ENCODE measurements around the gene ZSCAN26. TPM values are rescaled to one million over a fixed set of nuclear protein-coding genes. Genes with fewer than 3 reads are reported as not detected.

ZSCAN26 gene
- total RNA-seq, 1 experiment from 2014 or later = 6.6 TPM

- ChIA-PET CTCF (interaction anchor here (2.5 kb wide), 1 partner anchor 45 kb away, joined by 7 read pairs; no protein-coding TSS in a partner anchor), POLR2A (no interaction called here)
- no peak for DNase-seq (ENCODE audit: low spot score)
- H3K36me3 Mint-ChIP-seq = no peaks in the 10 kb centered on the region
- H3K4me3 Mint-ChIP-seq = no peak overlapping the region
- peaks cover 23% of the 10 kb centered on the region for H3K4me1 Mint-ChIP-seq
- no peaks in the 10 kb centered on the region for H3K27me3 Mint-ChIP-seq (ENCODE audit: low read depth)
- ATAC-seq = no peak; the same call in 1 of the 2 replicates
- peaks cover 27% of the 10 kb centered on the region for H3K9me3 Mint-ChIP-seq
- peak overlapping the region; percentile 58; the same call in 1 of the 2 replicates for H3K27ac Mint-ChIP-seq
- no peak for TF ChIP-seq ZNF423 (CRISPR knock-in tag; IDR thresholded peaks at IDR 0.05)
- TF ChIP-seq ZNF121 (CRISPR knock-in tag; IDR thresholded peaks at IDR 0.05) = no peak
- no peak for TF ChIP-seq FOXJ3 (CRISPR knock-in tag; IDR thresholded peaks at IDR 0.05; ENCODE audit: borderline replicate concordance)
- no peak for TF ChIP-seq FOXP1 (CRISPR knock-in tag; IDR thresholded peaks at IDR 0.05; ENCODE audit: borderline replicate concordance)
- no peak for TF ChIP-seq HMGA2 (CRISPR knock-in tag; IDR thresholded peaks at IDR 0.05)
Measured at GRCh38 chr6:28311139-28311823, 44.3 kb downstream of the ZSCAN26 start.

DNA sequence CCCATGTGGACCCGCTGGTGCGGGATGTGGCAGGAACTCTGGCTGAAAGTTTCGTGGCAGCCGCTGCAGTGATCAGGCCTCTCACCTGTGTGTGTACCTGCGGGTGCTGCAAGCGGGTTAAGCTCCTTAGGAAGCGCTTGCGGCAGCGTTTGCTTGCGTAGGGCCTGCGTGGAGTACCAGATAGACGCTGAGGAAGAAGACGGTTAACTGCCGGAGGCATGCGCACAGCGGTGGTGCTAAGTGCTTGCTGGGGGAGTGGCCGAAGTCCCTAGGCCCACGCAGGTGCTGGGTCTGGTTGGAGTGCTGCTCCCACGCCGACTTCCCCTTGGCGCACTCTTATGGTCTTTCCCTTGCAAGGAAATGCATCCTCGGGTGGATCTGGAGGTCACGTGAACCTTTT, 46.0 kb downstream of the ZSCAN26 start:
- peaks cover 23% of the 10 kb centered on the region for H3K4me1 Mint-ChIP-seq
- CTCF ChIA-PET = no interaction called here
- H3K9me3 Mint-ChIP-seq = peaks cover 15% of the 10 kb centered on the region; the same call in 1 of the 2 replicates
- ATAC-seq (peak; percentile 79), DNase-seq (ENCODE audit: low spot score) (peak; percentile 17)
- H3K4me3 Mint-ChIP-seq = no peak overlapping the region
- POLR2A ChIA-PET = no interaction called here
- H3K27ac Mint-ChIP-seq = no peak overlapping the region
- no peaks in the 10 kb centered on the region for H3K27me3 Mint-ChIP-seq (ENCODE audit: low read depth)
- H3K36me3 Mint-ChIP-seq = no peaks in the 10 kb centered on the region
- no peak for TF ChIP-seq ZNF281 (CRISPR knock-in tag; IDR thresholded peaks at IDR 0.05)
- no peak for TF ChIP-seq ZNF423 (CRISPR knock-in tag; IDR thresholded peaks at IDR 0.05)
- TF ChIP-seq CREM (CRISPR knock-in tag; IDR thresholded peaks at IDR 0.05) = no peak
- TF ChIP-seq ZNF416 (CRISPR knock-in tag; IDR thresholded peaks at IDR 0.05) = no peak
- TF ChIP-seq, protein P1, sequence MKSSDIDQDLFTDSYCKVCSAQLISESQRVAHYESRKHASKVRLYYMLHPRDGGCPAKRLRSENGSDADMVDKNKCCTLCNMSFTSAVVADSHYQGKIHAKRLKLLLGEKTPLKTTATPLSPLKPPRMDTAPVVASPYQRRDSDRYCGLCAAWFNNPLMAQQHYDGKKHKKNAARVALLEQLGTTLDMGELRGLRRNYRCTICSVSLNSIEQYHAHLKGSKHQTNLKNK (CRISPR knock-in tag; IDR thresholded peaks at IDR 0.05) = no peak
- TF ChIP-seq, protein P2, sequence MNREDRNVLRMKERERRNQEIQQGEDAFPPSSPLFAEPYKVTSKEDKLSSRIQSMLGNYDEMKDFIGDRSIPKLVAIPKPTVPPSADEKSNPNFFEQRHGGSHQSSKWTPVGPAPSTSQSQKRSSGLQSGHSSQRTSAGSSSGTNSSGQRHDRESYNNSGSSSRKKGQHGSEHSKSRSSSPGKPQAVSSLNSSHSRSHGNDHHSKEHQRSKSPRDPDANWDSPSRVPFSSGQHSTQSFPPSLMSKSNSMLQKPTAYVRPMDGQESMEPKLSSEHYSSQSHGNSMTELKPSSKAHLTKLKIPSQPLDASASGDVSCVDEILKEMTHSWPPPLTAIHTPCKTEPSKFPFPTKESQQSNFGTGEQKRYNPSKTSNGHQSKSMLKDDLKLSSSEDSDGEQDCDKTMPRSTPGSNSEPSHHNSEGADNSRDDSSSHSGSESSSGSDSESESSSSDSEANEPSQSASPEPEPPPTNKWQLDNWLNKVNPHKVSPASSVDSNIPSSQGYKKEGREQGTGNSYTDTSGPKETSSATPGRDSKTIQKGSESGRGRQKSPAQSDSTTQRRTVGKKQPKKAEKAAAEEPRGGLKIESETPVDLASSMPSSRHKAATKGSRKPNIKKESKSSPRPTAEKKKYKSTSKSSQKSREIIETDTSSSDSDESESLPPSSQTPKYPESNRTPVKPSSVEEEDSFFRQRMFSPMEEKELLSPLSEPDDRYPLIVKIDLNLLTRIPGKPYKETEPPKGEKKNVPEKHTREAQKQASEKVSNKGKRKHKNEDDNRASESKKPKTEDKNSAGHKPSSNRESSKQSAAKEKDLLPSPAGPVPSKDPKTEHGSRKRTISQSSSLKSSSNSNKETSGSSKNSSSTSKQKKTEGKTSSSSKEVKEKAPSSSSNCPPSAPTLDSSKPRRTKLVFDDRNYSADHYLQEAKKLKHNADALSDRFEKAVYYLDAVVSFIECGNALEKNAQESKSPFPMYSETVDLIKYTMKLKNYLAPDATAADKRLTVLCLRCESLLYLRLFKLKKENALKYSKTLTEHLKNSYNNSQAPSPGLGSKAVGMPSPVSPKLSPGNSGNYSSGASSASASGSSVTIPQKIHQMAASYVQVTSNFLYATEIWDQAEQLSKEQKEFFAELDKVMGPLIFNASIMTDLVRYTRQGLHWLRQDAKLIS (CRISPR knock-in tag; IDR thresholded peaks at IDR 0.05; ENCODE audit: borderline replicate concordance) = no peak
- TF ChIP-seq, protein P3, sequence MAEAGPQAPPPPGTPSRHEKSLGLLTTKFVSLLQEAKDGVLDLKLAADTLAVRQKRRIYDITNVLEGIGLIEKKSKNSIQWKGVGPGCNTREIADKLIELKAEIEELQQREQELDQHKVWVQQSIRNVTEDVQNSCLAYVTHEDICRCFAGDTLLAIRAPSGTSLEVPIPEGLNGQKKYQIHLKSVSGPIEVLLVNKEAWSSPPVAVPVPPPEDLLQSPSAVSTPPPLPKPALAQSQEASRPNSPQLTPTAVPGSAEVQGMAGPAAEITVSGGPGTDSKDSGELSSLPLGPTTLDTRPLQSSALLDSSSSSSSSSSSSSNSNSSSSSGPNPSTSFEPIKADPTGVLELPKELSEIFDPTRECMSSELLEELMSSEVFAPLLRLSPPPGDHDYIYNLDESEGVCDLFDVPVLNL (CRISPR knock-in tag; IDR thresholded peaks at IDR 0.05; ENCODE audit: borderline replicate concordance, low read depth) = no peak
- TF ChIP-seq, protein P4, sequence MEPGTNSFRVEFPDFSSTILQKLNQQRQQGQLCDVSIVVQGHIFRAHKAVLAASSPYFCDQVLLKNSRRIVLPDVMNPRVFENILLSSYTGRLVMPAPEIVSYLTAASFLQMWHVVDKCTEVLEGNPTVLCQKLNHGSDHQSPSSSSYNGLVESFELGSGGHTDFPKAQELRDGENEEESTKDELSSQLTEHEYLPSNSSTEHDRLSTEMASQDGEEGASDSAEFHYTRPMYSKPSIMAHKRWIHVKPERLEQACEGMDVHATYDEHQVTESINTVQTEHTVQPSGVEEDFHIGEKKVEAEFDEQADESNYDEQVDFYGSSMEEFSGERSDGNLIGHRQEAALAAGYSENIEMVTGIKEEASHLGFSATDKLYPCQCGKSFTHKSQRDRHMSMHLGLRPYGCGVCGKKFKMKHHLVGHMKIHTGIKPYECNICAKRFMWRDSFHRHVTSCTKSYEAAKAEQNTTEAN (CRISPR knock-in tag; IDR thresholded peaks at IDR 0.05) = no peak
- no peak for TF ChIP-seq NFATC4 (CRISPR knock-in tag; IDR thresholded peaks at IDR 0.05)
- TF ChIP-seq ZNF532 (CRISPR knock-in tag; IDR thresholded peaks at IDR 0.05; ENCODE audit: borderline replicate concordance) = no peak
- TF ChIP-seq ZNF396 (CRISPR knock-in tag; IDR thresholded peaks at IDR 0.05; ENCODE audit: borderline replicate concordance) = no peak
- TF ChIP-seq, protein P5, sequence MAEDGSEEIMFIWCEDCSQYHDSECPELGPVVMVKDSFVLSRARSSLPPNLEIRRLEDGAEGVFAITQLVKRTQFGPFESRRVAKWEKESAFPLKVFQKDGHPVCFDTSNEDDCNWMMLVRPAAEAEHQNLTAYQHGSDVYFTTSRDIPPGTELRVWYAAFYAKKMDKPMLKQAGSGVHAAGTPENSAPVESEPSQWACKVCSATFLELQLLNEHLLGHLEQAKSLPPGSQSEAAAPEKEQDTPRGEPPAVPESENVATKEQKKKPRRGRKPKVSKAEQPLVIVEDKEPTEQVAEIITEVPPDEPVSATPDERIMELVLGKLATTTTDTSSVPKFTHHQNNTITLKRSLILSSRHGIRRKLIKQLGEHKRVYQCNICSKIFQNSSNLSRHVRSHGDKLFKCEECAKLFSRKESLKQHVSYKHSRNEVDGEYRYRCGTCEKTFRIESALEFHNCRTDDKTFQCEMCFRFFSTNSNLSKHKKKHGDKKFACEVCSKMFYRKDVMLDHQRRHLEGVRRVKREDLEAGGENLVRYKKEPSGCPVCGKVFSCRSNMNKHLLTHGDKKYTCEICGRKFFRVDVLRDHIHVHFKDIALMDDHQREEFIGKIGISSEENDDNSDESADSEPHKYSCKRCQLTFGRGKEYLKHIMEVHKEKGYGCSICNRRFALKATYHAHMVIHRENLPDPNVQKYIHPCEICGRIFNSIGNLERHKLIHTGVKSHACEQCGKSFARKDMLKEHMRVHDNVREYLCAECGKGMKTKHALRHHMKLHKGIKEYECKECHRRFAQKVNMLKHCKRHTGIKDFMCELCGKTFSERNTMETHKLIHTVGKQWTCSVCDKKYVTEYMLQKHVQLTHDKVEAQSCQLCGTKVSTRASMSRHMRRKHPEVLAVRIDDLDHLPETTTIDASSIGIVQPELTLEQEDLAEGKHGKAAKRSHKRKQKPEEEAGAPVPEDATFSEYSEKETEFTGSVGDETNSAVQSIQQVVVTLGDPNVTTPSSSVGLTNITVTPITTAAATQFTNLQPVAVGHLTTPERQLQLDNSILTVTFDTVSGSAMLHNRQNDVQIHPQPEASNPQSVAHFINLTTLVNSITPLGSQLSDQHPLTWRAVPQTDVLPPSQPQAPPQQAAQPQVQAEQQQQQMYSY (CRISPR knock-in tag; IDR thresholded peaks at IDR 0.05) = no peak

Measured in WTC11 (cell line).